H54 (cell line): ENCODE data around the gene TSEN15.

Source experiments
- DNase-seq: peaks from one replicate; pipeline ENCODE4 v3.0.0; 2011; ENCODE audit warnings: low spot score, mixed read lengths; ENCODE audit not compliant: insufficient read length
- FAIRE-seq: peaks from 3 replicates; lab custom pipeline; 2011; peaks lifted over from hg19 to GRCh38; lab: Jason Lieb, UNC
- POLR2A ChIP-seq: IDR thresholded peaks from 2 replicates; pipeline ENCODE4 v1.6.1; 2011; ENCODE audit warnings: low read depth, mild to moderate bottlenecking, low read length

The TSEN15 gene

DNA sequence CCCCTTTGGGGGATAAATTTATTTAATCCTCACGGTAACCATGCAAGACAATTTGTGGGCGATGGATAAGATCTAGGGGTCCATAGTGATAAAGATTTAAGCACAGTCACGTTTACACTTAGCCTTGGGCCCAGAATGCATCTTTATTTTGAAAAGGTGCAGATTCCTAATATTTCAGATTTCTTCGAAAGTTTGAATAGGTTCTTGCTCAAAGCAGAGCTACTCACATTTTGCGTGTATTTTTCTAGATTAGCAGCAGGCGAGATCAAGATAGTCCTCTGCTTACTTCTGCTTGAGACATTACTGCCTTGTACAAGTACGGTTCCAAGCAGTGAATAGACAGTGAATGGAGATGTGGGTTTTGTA lies 647 bp downstream of the TSEN15 start:
- FAIRE-seq (peak; percentile 48), DNase-seq (no peak)
- no peak for TF ChIP-seq POLR2A

DNA sequence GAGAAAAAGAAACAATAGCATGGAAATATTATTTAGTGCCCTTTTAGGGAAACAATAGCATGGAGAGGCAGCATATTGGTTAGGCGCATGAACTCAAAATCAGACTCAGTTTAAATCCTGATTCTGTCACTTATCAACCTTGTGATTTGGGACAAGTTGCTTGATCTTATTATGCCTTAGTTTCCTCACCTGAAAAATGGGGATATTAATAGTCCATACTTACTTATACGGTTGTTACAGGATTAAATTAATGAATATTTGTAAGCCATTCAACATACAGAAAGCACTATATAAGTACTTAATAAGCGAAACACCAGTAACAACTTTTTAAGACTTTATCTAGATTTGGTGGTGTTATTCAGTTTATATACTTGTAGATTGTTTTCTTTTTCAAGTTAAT lies 1.2 kb downstream of the TSEN15 start:
- no peak for DNase-seq

DNA sequence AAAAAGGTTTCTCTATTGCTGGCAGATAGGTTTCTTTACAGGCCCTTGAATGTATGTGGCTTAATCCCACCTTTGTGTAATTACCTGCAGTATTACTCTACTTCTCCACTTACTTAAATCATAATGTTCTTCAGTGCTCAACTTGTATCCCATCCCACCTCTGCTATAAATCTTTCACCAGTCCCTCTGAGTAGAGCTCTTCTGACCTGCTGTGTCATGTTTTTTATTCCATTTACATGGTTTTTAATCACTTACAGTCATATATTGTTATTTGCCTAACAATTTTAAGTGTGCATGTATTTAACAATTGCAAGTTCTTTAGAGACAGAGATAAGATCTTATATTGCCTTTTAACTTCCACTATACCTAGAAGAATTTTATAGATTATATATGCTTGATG lies 2.4 kb downstream of the TSEN15 start:
- TF ChIP-seq POLR2A: no peak
- FAIRE-seq (peak; percentile 43), DNase-seq (no peak)

More for the DNA sequence above, 1.2 kb downstream of the TSEN15 start:
- TF ChIP-seq POLR2A: no peak
- FAIRE-seq: no peak

- DNase-seq: no peak
- peak; percentile 96 for FAIRE-seq
Measured at GRCh38 chr1:184056921-184057555, 5.5 kb downstream of the TSEN15 start.

GRCh38 chr1:184059887-184060286 lies 8.4 kb downstream of the TSEN15 start:
- DNase-seq (no peak), FAIRE-seq (peak; percentile 6)
- TF ChIP-seq POLR2A: no peak

More at GRCh38 chr1:184056921-184057555, 5.5 kb downstream of the TSEN15 start:
- no peak for TF ChIP-seq POLR2A

GRCh38 chr1:184060316-184060715 lies 8.8 kb downstream of the TSEN15 start:
- FAIRE-seq (no peak), DNase-seq (no peak)
- TF ChIP-seq POLR2A: no peak

GRCh38 chr1:184061396-184062003 lies 10.0 kb downstream of the TSEN15 start:
- peak; percentile 66 for FAIRE-seq
- TF ChIP-seq POLR2A: no peak
- DNase-seq: no peak

- no peak for DNase-seq
- no peak for TF ChIP-seq POLR2A
- FAIRE-seq: no peak
Measured at GRCh38 chr1:184062640-184063286, 11.2 kb downstream of the TSEN15 start.

- DNase-seq (no peak), FAIRE-seq (no peak)
- TF ChIP-seq POLR2A: no peak
Measured at GRCh38 chr1:184065559-184065958, 14.0 kb downstream of the TSEN15 start.

DNA sequence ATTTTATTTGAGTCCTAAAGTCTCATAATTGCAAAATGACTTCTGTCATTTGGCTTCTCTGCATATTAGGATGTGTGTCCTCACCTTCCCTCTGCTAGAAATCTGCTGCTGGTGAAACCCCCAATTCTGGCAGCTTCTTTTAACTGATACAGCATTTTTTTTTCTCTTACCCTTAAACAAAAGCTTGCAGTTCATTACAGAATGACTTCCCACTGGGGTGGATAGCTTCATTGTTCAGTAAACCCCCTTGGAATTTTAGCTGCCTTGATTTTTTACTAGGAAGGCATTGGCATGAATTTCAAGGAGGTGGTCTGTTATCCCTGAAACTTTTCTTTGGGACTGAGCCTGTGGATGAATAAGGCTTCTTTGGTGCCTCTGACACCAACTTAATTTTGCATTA lies 16.8 kb downstream of the TSEN15 start:
- no peak for FAIRE-seq
- no peak for DNase-seq
- TF ChIP-seq POLR2A: no peak

DNA sequence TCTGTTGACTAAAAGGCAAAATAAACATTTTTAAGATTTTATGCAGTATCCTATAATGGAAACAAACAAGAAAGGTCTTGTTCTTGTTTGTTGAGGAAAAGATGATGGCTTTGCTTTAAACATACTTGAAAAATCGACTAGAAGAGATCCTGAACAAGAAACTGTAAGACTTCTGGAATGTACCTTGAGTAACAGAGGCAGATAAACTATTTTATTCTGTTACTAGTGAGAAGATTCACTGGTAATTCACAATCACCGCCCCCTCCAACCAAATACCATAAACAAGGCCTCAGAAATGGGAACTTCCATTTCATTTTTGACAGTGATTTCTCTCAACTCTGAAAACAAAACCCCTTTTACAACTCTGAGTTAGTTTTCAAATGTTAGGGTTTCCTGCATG lies 18.1 kb downstream of the TSEN15 start:
- DNase-seq: no peak
- FAIRE-seq: no peak
- no peak for TF ChIP-seq POLR2A

DNA sequence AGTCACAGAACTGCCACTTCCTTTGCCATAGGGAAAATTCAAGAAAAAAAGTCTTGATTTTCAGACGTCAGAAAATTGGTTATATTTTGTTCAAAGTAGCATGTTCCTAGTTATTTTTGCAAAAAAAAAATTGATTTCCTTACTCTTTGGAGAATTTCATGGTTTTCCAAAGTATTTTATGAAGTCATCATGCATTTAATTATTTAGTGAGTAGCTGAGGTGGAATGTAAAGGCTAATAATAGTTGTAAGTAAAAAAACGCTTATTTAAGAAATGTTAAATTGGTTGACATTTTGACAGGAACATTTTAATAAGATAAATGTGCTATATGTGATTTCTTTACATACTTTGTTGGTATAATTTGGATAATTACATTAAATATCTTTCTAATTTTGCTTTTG lies 20.8 kb downstream of the TSEN15 start:
- DNase-seq (no peak), FAIRE-seq (no peak)
- TF ChIP-seq POLR2A: no peak

- FAIRE-seq: no peak
- DNase-seq: no peak
- TF ChIP-seq POLR2A: no peak
Measured at GRCh38 chr1:184074383-184074782, 22.9 kb downstream of the TSEN15 start.
